ENCODE data around the gene EML5. TPM values are rescaled to one million over a fixed set of nuclear protein-coding genes. Genes with fewer than 3 reads are reported as not detected.

Gene EML5
- total RNA-seq, 1 experiment from 2014 or later: 0.85 TPM

- TF ChIP-seq ZNF281 (CRISPR knock-in tag; IDR thresholded peaks at IDR 0.05) (no peak), ESRRA (CRISPR knock-in tag; IDR thresholded peaks at IDR 0.05; ENCODE audit: borderline replicate concordance) (no peak), ATF3 (CRISPR knock-in tag; conservative IDR thresholded peaks at IDR 0.05) (no peak), ZNF219 (CRISPR knock-in tag; IDR thresholded peaks at IDR 0.05; ENCODE audit: borderline replicate concordance) (no peak), NR3C1 (CRISPR knock-in tag; conservative IDR thresholded peaks at IDR 0.05; ENCODE audit: low read depth) (no peak), ZBTB43 (CRISPR knock-in tag; IDR thresholded peaks at IDR 0.05) (no peak), E2F1 (CRISPR knock-in tag; IDR thresholded peaks at IDR 0.05) (no peak)
Observed at GRCh38 chr14:88831284-88831683, 38.5 kb upstream of the EML5 start (continued).

GRCh38 chr14:88829685-88830302 lies 37.0 kb upstream of the EML5 start:
- H3K4me3 Mint-ChIP-seq: no peak overlapping the region
- POLR2A ChIA-PET: no interaction called here
- H3K4me1 Mint-ChIP-seq: peaks cover 20% of the 10 kb centered on the region
- CTCF ChIA-PET: interaction anchor here (1.1 to 1.5 kb wide), 2 partner anchors 37 to 162 kb away, joined by 3 to 4 read pairs; partner anchors contain the start of gene EML5
- H3K27me3 Mint-ChIP-seq (ENCODE audit: low read depth): no peaks in the 10 kb centered on the region; the same call in 1 of the 2 replicates
- ATAC-seq: no peak
- DNase-seq (ENCODE audit: low spot score): no peak
- peak overlapping the region; percentile 42; the same call in 1 of the 2 replicates for H3K27ac Mint-ChIP-seq
- peaks cover 17% of the 10 kb centered on the region for H3K36me3 Mint-ChIP-seq
- peaks cover 16% of the 10 kb centered on the region for H3K9me3 Mint-ChIP-seq
- TF ChIP-seq ESRRA (CRISPR knock-in tag; IDR thresholded peaks at IDR 0.05; ENCODE audit: borderline replicate concordance) (no peak), ZMAT4 (CRISPR knock-in tag; IDR thresholded peaks at IDR 0.05) (no peak), NR2C2 (CRISPR knock-in tag; IDR thresholded peaks at IDR 0.05) (no peak), ATF1 (CRISPR knock-in tag; IDR thresholded peaks at IDR 0.05) (no peak), ZNF416 (CRISPR knock-in tag; IDR thresholded peaks at IDR 0.05) (no peak), EMX1 (CRISPR knock-in tag; IDR thresholded peaks at IDR 0.05) (no peak), E2F4 (CRISPR knock-in tag; IDR thresholded peaks at IDR 0.05; ENCODE audit: borderline replicate concordance, low read depth) (no peak), RORB (CRISPR knock-in tag; IDR thresholded peaks at IDR 0.05) (no peak), E2F5 (CRISPR knock-in tag; IDR thresholded peaks at IDR 0.05) (no peak), ZNF263 (CRISPR knock-in tag; IDR thresholded peaks at IDR 0.05; ENCODE audit: low read depth) (no peak), FOXK1 (CRISPR knock-in tag; IDR thresholded peaks at IDR 0.05) (no peak), ZSCAN18 (CRISPR knock-in tag; IDR thresholded peaks at IDR 0.05) (no peak), PREB (CRISPR knock-in tag; IDR thresholded peaks at IDR 0.05; ENCODE audit: borderline replicate concordance) (no peak), USF2 (CRISPR knock-in tag; IDR thresholded peaks at IDR 0.05) (no peak)
